ENCODE measurements around the gene IFITM5.

GRCh38 chr11:289712-290620 lies 9.4 kb downstream of the IFITM5 start:
- TF ChIP-seq CTCF (IDR thresholded peaks at IDR 0.05) (no peak), POLR2A (IDR thresholded peaks at IDR 0.05) (no peak)

Data from thyroid gland (tissue), 4 donors.